ENCODE measurements around the gene BIK.

The BIK gene

GRCh38 chr22:43110444-43110926 lies at the start of gene BIK:
Gene BIK, plus strand, starts transcription at chr22:43110750. Its CDS starts 13,273 bp downstream, at chr22:43124023.
- Histone ChIP-seq H3K4me3 (ENCODE audit: low read depth in 1 of 2, low read length in 2 of 2) (peak within 1 kb of the TSS in 1 of 2 experiments; percentile 32; a peak in 2 of 4 replicates), H4K20me1 (ENCODE audit: insufficient read depth, low read length) (peaks cover 10% of the 10 kb centered on the region; the same call in 1 of the 2 replicates), H3K27ac (ENCODE audit: low read length) (no peak within 1 kb of the TSS), H3K36me3 (ENCODE audit: insufficient read depth, low read length) (no peaks in the 10 kb centered on the region), H3K9ac (ENCODE audit: low read depth, low read length) (no peak within 1 kb of the TSS), H3K79me2 (ENCODE audit: insufficient read depth, low read length) (no peaks in the 10 kb centered on the region), H3K9me3 (ENCODE audit: insufficient read depth, low read length, severe bottlenecking) (no peaks in the 10 kb centered on the region), H3K27me3 (ENCODE audit: insufficient read depth, low read length, poor library complexity) (peaks cover 40% of the 10 kb centered on the region), H2AFZ (ENCODE audit: low read depth, low read length) (no peak within 1 kb of the TSS), H3K4me2 (ENCODE audit: insufficient read depth, low read length) (peak within 1 kb of the TSS; percentile 56), H3K4me1 (ENCODE audit: insufficient read depth, low read length) (peaks cover 10% of the 10 kb centered on the region)
- TF ChIP-seq EZH2 (IDR thresholded peaks at IDR 0.05; ENCODE audit: borderline replicate concordance, low read depth, low read length, severe bottlenecking) (no peak), CTCF (IDR thresholded peaks at IDR 0.05; ENCODE audit: borderline replicate concordance, extremely low read depth, low read length, poor library complexity, severe bottlenecking) (peak; percentile 19)
- peak; percentile 76 for ATAC-seq (ENCODE audit: insufficient read depth, low read depth)
- DNase-seq, result peak; percentile 37

- H3K27ac ChIP-seq (ENCODE audit: low read length), result no peak overlapping the region
- H3K9ac ChIP-seq (ENCODE audit: low read depth, low read length), result no peak overlapping the region
- no peak overlapping the region for H3K4me2 ChIP-seq (ENCODE audit: insufficient read depth, low read length)
- H3K4me1 ChIP-seq (ENCODE audit: insufficient read depth, low read length), result no peaks in the 10 kb centered on the region
- H2AFZ ChIP-seq (ENCODE audit: low read depth, low read length), result no peak overlapping the region
- H3K36me3 ChIP-seq (ENCODE audit: insufficient read depth, low read length), result no peaks in the 10 kb centered on the region
- TF ChIP-seq CTCF (IDR thresholded peaks at IDR 0.05; ENCODE audit: borderline replicate concordance, extremely low read depth, low read length, poor library complexity, severe bottlenecking) (no peak), EZH2 (IDR thresholded peaks at IDR 0.05; ENCODE audit: borderline replicate concordance, low read depth, low read length, severe bottlenecking) (no peak)
- no peaks in the 10 kb centered on the region for H3K79me2 ChIP-seq (ENCODE audit: insufficient read depth, low read length)
- H3K9me3 ChIP-seq (ENCODE audit: insufficient read depth, low read length, severe bottlenecking), result no peaks in the 10 kb centered on the region
- no peaks in the 10 kb centered on the region for H4K20me1 ChIP-seq (ENCODE audit: insufficient read depth, low read length)
- no peaks in the 10 kb centered on the region for H3K27me3 ChIP-seq (ENCODE audit: insufficient read depth, low read length, poor library complexity)
- DNase-seq (no peak), ATAC-seq (ENCODE audit: insufficient read depth, low read depth) (no peak)
- no peak overlapping the region for H3K4me3 ChIP-seq (ENCODE audit: low read depth in 1 of 2, low read length in 2 of 2)
Observed at GRCh38 chr22:43066134-43066533, 44.4 kb upstream of the BIK start.

GRCh38 chr22:43066844-43067385 lies 43.6 kb upstream of the BIK start:
- Histone ChIP-seq H3K9me3 (ENCODE audit: insufficient read depth, low read length, severe bottlenecking) (no peaks in the 10 kb centered on the region), H3K4me1 (ENCODE audit: insufficient read depth, low read length) (no peaks in the 10 kb centered on the region), H3K79me2 (ENCODE audit: insufficient read depth, low read length) (no peaks in the 10 kb centered on the region), H3K27me3 (ENCODE audit: insufficient read depth, low read length, poor library complexity) (no peaks in the 10 kb centered on the region), H3K4me3 (ENCODE audit: low read depth in 1 of 2, low read length in 2 of 2) (no peak overlapping the region), H3K36me3 (ENCODE audit: insufficient read depth, low read length) (no peaks in the 10 kb centered on the region), H3K4me2 (ENCODE audit: insufficient read depth, low read length) (no peak overlapping the region), H3K9ac (ENCODE audit: low read depth, low read length) (no peak overlapping the region), H2AFZ (ENCODE audit: low read depth, low read length) (no peak overlapping the region), H4K20me1 (ENCODE audit: insufficient read depth, low read length) (no peaks in the 10 kb centered on the region), H3K27ac (ENCODE audit: low read length) (no peak overlapping the region)
- no peak for DNase-seq
- no peak for ATAC-seq (ENCODE audit: insufficient read depth, low read depth)
- TF ChIP-seq CTCF (IDR thresholded peaks at IDR 0.05; ENCODE audit: borderline replicate concordance, extremely low read depth, low read length, poor library complexity, severe bottlenecking) (no peak), EZH2 (IDR thresholded peaks at IDR 0.05; ENCODE audit: borderline replicate concordance, low read depth, low read length, severe bottlenecking) (no peak)

Measured in DND-41 (cell line).